GM18909 (cell line): ENCODE measurements around the gene XAB2.
A peak's percentile ranks its signal among the peaks of the same experiment; 100 is the strongest.

Experiments used
- ATAC-seq: cut with Tn5 transposase; IDR thresholded peaks from one replicate; pipeline ENCODE4 v1.9.1; 2021; ENCODE audit warnings: mild to moderate bottlenecking; ENCODE audit not compliant: unreplicated experiment, poor library complexity

Gene XAB2

GRCh38 chr19:7629347-7630054, at the start of gene XAB2, which contains the start of gene PET100:
Gene XAB2 (minus strand): TSS chr19:7629545. CDS start chr19:7629527, 18 bp downstream.
Gene PET100 (plus strand): TSS chr19:7629793. CDS start chr19:7629834, 41 bp downstream.
- peak; percentile 94 for ATAC-seq

GRCh38 chr19:7677669-7678311, 48.4 kb upstream of the XAB2 start:
- ATAC-seq: no peak

GRCh38 chr19:7676854-7677253, 47.5 kb upstream of the XAB2 start, which contains the start of gene MCEMP1:
Gene MCEMP1 (plus strand): TSS chr19:7677090. CDS start chr19:7677121, 31 bp downstream.
- ATAC-seq: no peak

- no peak for ATAC-seq
Measured at GRCh38 chr19:7676376-7676775, 47.0 kb upstream of the XAB2 start.

GRCh38 chr19:7674010-7675005, 45.0 kb upstream of the XAB2 start:
- ATAC-seq: no peak

- no peak for ATAC-seq
Measured at GRCh38 chr19:7672522-7672921, 43.2 kb upstream of the XAB2 start.

GRCh38 chr19:7670790-7671189, 41.4 kb upstream of the XAB2 start:
- no peak for ATAC-seq

- no peak for ATAC-seq
Measured at GRCh38 chr19:7670150-7670783, 40.9 kb upstream of the XAB2 start.

- no peak for ATAC-seq
Measured at GRCh38 chr19:7669641-7670040, 40.3 kb upstream of the XAB2 start.

- ATAC-seq: no peak
Measured at GRCh38 chr19:7668842-7669241, 39.5 kb upstream of the XAB2 start, which contains the start of gene RETN. Gene RETN (plus strand): TSS chr19:7669049. CDS start chr19:7669327, 278 bp downstream.

GRCh38 chr19:7665076-7665475, 35.7 kb upstream of the XAB2 start:
- no peak for ATAC-seq

GRCh38 chr19:7663706-7664105, 34.4 kb upstream of the XAB2 start:
- ATAC-seq: no peak

- ATAC-seq: no peak
Measured at GRCh38 chr19:7662657-7663056, 33.3 kb upstream of the XAB2 start.

GRCh38 chr19:7661744-7662538, 32.6 kb upstream of the XAB2 start:
- ATAC-seq: no peak

- ATAC-seq: peak; percentile 64
Measured at GRCh38 chr19:7658219-7658686, 28.9 kb upstream of the XAB2 start.

- no peak for ATAC-seq
Measured at GRCh38 chr19:7657131-7657751, 27.9 kb upstream of the XAB2 start.

- no peak for ATAC-seq
Measured at GRCh38 chr19:7655581-7655980, 26.2 kb upstream of the XAB2 start.

- ATAC-seq: no peak
Measured at GRCh38 chr19:7654401-7654800, 25.1 kb upstream of the XAB2 start.
